ENCODE results near the gene SLC2A13.

The SLC2A13 gene

GRCh38 chr12:40105515-40106201 is at the start of gene SLC2A13:
Gene SLC2A13 (minus strand): TSS chr12:40106081. CDS start chr12:40105808, 273 bp downstream.
- DNase-seq (ENCODE audit: low spot score), result peak; percentile 95

DNA sequence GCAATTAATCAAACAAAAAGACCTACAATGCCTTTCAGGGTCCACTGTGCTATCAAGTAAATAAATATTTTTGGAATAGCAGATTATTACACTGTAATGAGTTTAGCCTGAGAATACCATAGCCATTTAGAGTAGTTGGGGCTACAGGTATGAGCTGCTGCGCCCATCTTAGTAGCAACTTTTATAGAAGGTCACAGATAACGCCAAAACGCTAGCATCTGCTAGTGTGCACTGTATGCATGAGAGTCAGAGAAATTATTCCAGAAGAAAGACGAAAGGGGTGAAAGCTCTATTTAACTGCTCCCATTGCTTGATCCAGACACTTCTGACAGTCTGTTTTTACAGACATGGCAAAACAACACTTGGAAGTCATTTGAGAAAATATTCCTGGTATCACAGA is 48.5 kb upstream of the SLC2A13 start:
- DNase-seq (ENCODE audit: low spot score), result no peak

DNA sequence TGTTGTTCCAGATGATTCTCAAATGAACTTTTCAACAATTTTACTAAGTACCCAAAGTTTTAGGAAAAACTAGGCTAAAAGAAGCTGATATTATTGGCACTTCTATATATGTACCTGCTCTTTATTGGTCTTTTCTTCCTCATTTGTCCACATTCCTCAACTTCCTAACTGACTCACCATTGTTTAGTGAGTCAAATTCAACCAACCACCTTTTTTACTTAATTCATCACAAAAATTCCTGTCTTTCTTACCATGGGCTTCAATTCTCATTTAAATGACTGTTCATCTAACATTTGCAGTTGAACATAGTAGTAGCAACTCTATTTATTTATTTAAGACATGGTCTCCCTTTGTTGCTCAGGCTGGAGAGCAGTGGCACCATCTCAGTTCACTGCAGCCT is 47.6 kb upstream of the SLC2A13 start:
- DNase-seq (ENCODE audit: low spot score), result no peak

GRCh38 chr12:40152783-40153383 is 47.0 kb upstream of the SLC2A13 start:
- DNase-seq (ENCODE audit: low spot score), result peak; percentile 7

DNA sequence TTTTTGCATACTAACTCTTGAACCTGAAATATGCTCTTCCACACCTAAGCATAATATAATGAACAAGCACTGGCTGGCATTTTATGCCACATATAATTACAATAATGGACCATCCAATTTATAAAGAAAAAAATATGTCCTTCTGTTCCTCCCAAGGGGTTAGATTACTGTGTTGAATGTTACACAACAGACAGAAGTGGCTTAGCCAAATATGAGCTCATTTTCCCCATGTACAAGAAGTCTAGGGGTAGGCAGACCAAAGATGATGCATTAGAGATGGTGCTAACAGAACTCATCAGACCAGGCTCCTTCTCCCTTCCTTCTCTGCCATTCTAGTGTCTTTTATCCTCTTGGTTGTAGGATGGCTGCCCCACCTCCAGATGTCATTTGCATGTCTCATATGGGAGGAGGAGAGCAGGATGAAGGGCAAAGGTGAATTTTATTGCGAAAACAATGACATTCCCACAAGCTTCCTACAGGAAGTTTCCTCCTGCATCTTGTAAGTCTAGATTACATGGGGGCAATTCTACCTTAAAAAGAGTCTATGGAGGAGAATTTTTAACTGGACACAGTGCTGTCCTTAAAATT is 43.9 kb upstream of the SLC2A13 start:
- no peak for DNase-seq (ENCODE audit: low spot score)

DNA sequence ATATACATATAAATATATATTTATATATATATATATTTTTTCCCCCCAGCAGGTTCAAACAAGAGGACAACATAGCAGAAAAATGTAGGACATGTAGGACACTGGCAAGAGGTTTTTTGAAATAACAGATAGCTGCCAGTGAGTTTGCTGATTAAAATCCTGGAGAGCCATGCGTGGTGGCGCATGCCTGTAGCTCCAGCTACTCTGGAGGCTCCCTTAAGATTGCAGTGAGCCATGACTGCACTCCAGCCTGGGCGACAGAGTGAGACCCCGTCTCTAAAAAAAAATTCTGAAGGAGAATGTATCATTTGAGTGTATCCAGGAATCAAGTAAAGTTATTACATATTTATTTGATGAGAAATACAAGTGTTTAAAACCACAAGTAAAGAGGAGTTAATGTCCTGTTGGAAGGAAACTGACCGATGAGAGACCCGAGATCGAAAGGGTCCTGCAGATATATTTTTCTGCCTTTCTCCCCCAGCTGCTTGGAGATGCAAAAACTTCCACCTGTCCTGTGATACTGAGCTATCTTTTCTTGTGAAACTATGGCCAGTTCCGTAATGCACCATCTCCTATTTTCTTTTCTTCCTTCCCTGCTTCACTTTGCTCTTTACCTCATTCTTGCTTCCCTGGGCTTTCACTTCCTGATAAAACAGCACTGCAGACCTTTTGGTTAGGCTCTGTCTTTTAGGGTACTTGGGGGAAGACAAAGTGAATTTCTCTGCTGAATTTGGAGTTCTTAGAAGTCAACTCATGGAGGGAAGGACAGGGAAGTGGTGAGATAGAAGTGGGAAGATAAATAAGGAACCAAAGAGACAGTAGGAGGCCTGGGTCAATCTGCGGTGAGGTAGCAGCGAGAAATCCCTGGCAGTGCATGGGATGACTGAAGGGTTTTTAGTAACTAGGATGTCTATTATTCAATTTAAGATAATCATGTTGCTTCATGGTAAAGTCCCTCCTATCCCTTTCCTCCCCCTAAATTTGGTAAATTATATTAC is 41.2 kb upstream of the SLC2A13 start:
- no peak for DNase-seq (ENCODE audit: low spot score)

DNA sequence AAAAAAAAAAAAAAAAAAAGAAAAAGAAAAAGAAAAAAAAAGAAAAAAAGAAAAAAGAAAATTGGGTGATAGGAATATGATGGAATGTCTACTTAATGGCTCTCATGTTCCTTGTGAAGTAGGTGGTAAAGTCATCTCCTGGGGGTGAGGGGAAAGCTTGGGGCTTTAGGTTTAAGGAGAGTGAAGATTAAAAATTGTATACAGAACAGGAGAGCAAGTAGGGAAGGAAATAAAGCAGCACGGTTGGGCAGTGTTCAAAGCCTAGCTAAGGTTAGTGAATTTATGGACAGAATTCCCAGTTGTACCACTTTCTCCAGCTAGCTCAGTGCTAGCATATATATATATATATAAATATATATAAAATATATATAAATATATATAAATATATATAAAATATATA is 40.0 kb upstream of the SLC2A13 start:
- no peak for DNase-seq (ENCODE audit: low spot score)

GRCh38 chr12:40144023-40144422 is 38.1 kb upstream of the SLC2A13 start:
- no peak for DNase-seq (ENCODE audit: low spot score)

DNA sequence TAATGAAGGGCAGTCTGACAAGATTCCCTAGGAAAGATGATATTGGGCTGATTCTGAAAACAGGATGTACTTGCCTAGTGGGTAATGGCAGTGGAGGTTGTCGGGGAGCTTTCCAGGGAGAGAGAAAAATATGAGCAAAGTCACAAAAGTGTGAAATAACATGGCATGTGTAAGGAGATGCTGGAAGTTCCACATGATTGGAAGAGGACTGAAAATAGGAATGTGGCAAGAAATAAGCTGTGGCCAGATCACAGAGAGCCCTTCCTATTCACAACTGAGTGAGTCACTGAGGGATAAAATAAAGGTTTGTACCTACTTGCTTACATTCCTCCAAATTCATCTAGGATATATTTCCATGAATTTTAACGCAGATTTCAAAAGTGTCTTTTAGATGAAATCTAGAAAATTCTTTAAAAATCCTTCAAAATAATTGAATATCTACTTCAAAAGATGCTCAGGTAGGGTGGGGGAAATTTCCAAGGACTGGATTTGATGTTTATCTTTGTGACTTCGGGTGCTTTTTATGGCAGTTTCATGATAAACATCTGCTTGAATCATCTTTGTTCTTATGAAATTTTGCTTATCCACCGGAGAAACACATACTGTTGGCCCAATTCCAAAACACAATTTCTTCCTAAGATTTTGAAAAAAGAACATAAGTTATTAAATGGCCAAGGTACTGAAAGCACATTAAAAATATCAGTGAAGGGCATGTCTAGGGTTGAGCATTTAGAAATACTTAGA is 36.3 kb upstream of the SLC2A13 start:
- DNase-seq (ENCODE audit: low spot score), result no peak

DNA sequence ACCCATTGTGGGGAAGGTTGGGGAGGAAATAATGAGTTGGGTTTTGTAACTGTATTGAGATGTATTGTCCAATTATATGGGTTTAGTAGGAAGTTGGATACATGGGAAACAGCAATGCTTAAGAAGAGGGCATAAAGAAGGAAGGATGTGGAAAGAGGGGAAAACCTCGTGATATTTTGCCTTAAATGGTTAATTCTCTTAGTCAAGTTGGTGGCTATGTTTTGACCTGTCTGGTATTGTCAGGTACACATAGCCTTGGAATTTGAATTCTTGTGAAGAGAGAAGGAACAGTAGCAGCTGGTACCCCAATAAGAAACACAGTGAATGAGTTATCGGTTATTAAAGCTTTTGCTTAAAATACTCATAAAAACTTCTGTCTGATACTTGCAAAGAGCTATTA is 32.6 kb upstream of the SLC2A13 start:
- DNase-seq (ENCODE audit: low spot score), result no peak

- no peak for DNase-seq (ENCODE audit: low spot score)
These were observed 31.4 kb upstream of the SLC2A13 start for GRCh38 chr12:40137252-40137651.

DNA sequence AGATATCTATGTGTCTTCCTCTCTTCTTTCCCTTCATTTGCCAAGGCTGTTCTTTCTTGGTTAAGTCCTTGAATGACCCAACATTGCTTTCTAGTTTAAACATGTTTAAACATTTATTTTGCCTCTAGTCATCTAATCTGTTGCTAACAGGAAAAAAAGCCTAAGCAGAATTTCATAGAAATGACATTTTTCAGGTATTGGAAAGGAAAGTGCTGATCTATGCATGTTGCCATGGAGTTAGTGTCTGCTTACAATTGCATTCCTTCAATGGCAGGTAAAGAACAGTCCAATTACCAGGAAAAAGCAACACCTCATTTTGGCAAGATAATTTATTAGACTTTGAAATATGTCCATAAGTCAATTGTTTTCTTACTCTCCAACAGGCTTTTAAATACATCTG is 21.5 kb upstream of the SLC2A13 start:
- no peak for DNase-seq (ENCODE audit: low spot score)

DNA sequence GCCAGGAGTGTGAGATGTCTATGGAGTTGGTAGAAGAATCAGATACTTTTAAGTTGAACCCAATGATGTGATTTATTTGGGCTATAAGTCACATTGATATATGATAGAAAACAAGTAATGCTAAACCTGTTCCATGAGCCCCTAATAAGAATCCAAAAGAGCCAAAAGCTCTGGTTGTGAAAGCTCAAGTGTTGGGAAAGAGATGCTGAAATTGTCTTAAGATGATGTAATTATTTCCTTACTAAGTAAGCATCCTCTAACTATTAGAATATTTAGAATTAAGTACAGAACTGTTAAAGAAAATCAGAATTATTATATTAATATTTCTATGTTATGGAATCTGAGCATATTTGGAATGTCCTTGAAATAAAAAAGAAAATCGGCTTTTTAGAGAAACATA is 17.6 kb upstream of the SLC2A13 start:
- DNase-seq (ENCODE audit: low spot score), result no peak

- DNase-seq (ENCODE audit: low spot score), result no peak
These were observed 17.0 kb upstream of the SLC2A13 start for GRCh38 chr12:40122842-40123241.

DNA sequence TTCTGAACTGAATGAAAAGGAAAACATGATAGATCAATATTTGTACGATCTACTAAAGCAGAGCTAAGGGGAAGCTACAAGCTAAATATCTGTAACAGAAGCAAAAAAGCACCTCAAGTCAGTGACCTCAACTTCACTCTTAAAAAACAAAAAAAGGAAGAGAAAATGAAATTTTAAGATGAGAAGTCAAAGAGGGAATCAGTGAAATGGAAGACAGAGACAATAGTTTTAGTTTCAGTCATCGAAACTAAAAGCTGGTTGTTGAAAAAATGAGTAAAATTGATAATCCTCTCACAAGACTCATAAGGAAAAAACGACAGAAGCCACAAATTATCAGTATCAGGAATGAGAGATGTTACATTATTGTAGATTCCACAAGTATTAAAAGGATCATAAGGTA is 11.9 kb upstream of the SLC2A13 start:
- no peak for DNase-seq (ENCODE audit: low spot score)

DNA sequence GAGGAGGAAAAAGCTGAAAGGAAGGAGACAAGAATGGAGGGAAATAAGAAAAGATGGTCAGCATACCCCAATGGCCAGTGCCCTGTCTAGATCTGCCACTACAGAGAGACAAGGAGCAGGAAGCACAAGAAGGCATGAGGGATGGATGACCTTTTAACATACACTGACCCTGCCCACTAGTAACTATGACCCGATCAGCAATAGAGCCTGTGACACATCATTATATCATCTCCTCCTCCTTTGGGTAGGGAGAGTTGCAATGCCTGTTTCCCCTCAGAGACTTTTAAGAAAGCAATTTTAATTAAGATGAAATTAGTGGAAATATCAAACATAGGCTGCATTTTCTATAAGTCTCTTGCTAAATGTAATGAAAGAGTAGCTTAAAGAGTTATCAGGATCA is 4.7 kb upstream of the SLC2A13 start:
- no peak for DNase-seq (ENCODE audit: low spot score)

- no peak for DNase-seq (ENCODE audit: low spot score)
These were observed 2.1 kb upstream of the SLC2A13 start for GRCh38 chr12:40107803-40108620.

DNA sequence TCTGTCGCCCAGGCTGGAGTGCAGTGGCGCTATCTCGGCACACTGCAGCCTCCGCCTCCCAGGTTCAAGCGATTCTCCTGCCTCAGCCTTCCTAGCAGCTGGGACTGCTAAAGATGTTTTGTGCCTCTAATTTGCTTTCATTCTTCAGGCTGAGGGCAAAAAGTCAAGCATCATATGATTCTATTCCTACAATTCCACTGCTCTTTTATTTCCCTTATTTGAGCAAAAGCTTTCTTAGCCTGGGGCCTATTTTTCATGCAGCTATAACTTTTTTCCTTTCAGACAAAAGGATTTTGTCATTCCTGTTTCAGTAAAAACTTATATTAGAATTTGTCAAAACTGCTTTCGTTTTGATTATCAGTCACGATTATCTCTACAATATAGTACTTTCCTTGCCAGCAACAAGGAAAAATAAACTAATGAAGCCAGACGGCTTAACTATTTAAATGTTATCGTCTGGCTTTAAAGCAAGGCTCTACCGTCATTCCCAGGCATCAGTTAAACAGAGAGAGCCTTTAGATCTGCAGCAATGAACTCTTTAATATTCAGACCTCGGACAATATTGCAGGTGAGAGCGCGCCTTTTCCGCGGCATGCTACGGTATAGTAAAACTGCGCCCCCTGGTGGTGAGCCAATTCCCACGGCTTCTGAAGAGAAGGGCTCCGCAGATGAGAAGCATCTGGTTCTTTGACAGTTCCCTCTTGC is 1.4 kb upstream of the SLC2A13 start:
- peak; percentile 75 for DNase-seq (ENCODE audit: low spot score)

GRCh38 chr12:40106655-40107054 is 774 bp upstream of the SLC2A13 start:
- no peak for DNase-seq (ENCODE audit: low spot score)

DNA sequence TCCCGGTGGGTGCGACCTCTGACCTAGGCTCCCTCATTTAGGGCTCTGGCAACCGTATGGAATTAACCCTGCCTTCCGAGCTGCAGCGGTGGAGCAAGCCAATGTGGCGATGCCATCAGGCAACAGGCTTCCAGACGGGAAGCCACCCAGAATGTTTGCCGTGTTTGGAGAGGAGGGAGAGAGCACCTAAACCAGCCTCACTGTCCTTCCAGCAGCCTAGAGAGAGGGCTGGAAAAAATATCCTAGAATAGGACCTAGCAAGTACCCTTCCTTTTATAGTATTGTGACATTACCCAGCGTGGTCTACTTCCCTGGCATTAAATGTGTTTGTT is 287 bp upstream of the SLC2A13 start:
- no peak for DNase-seq (ENCODE audit: low spot score)

- DNase-seq (ENCODE audit: low spot score), result peak; percentile 71
These were observed 691 bp downstream of the SLC2A13 start for GRCh38 chr12:40105265-40105514.
